Nephron (organoid): ENCODE data around the gene BICC1.

Experiments used
- H3K27ac Mint-ChIP-seq, 3 experiments: 2 replicates each; pipeline ENCODE4 v1.8.0; 2020; ENCODE audit warnings: mixed read lengths in 3 of 3, mild to moderate bottlenecking in 2 of 3, moderate library complexity in 1 of 3
- H3K27me3 Mint-ChIP-seq: 2 replicates; pipeline ENCODE4 v1.8.0; 2021; ENCODE audit warnings: low read depth, mild to moderate bottlenecking, moderate library complexity, mixed read lengths
- H3K36me3 Mint-ChIP-seq: 2 replicates; pipeline ENCODE4 v1.8.0; 2020; ENCODE audit warnings: low read depth, mixed read lengths
- H3K4me1 Mint-ChIP-seq: 2 replicates; pipeline ENCODE4 v1.8.0; 2020; ENCODE audit warnings: mixed read lengths
- H3K4me3 Mint-ChIP-seq, 3 experiments: 2 replicates each; pipeline ENCODE4 v1.8.0; 2020; ENCODE audit warnings: mild to moderate bottlenecking in 3 of 3, mixed read lengths in 3 of 3, moderate library complexity in 2 of 3
- H3K9me3 Mint-ChIP-seq: 2 replicates; pipeline ENCODE4 v1.8.0; 2020; ENCODE audit warnings: mixed read lengths
- CTCF ChIP-seq, 3 experiments: fragments of 200-600 bp; sonication (generic); IDR thresholded peaks; one replicate each; pipeline ENCODE4 v1.5.0; 2021; ENCODE audit warnings: antibody characterized with exemption in 3 of 3; ENCODE audit not compliant: unreplicated experiment in 3 of 3

The BICC1 gene

GRCh38 chr10:58791137-58791536 lies 278.5 kb downstream of the BICC1 start:
- Mint-ChIP-seq H3K36me3 (peaks cover 30% of the 10 kb centered on the region), H3K27me3 (no peaks in the 10 kb centered on the region), H3K4me1 (peaks cover under 1% of the 10 kb centered on the region), H3K9me3 (no peaks in the 10 kb centered on the region), H3K4me3 (no peak overlapping the region), H3K27ac (no peak overlapping the region)
- no peak for TF ChIP-seq CTCF (IDR thresholded peaks at IDR 0.05; ENCODE audit: unreplicated experiment in 3 of 3)

- Mint-ChIP-seq H3K36me3 (peaks cover 32% of the 10 kb centered on the region), H3K9me3 (no peaks in the 10 kb centered on the region), H3K4me3 (no peak overlapping the region), H3K27ac (no peak overlapping the region), H3K27me3 (no peaks in the 10 kb centered on the region), H3K4me1 (peaks cover 15% of the 10 kb centered on the region)
- no peak for TF ChIP-seq CTCF (IDR thresholded peaks at IDR 0.05; ENCODE audit: unreplicated experiment in 3 of 3)
Measured at GRCh38 chr10:58795560-58795959, 282.9 kb downstream of the BICC1 start.

DNA sequence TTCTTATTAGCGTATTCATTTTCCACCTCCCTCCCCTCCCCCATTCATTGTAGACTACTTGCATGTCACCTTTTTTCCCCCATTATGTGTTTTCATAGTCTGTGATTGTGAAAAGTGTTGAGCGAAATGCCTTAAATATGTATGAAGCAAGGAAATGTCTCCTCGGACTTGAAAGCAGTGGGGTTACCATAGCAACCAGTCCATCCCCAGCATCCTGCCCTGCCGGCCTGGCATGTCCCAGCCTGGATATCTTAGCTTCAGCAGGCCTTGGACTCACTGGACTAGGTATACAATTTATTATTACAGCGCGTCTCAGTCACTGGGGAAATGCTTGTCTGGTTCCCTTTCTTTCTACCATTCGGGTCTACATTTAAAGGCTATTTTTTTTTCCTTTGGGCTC lies 283.6 kb downstream of the BICC1 start:
- Mint-ChIP-seq H3K4me3 (no peak overlapping the region), H3K27me3 (no peaks in the 10 kb centered on the region), H3K9me3 (no peaks in the 10 kb centered on the region), H3K36me3 (peaks cover 37% of the 10 kb centered on the region), H3K4me1 (peaks cover 15% of the 10 kb centered on the region), H3K27ac (peak overlapping the region; percentile 13 to 72 (median 57))
- TF ChIP-seq CTCF (IDR thresholded peaks at IDR 0.05; ENCODE audit: unreplicated experiment in 3 of 3): no peak

GRCh38 chr10:58796824-58797223 lies 284.2 kb downstream of the BICC1 start:
- H3K4me1 Mint-ChIP-seq: peaks cover 15% of the 10 kb centered on the region
- H3K36me3 Mint-ChIP-seq: peaks cover 43% of the 10 kb centered on the region
- no peaks in the 10 kb centered on the region for H3K9me3 Mint-ChIP-seq
- H3K27ac Mint-ChIP-seq: peak overlapping the region; percentile 13 to 72 (median 55)
- no peak overlapping the region for H3K4me3 Mint-ChIP-seq
- H3K27me3 Mint-ChIP-seq: no peaks in the 10 kb centered on the region
- no peak for TF ChIP-seq CTCF (IDR thresholded peaks at IDR 0.05; ENCODE audit: unreplicated experiment in 3 of 3)

- H3K27ac Mint-ChIP-seq: peak overlapping the region in 2 of 3 experiments; percentile 21 to 72
- H3K4me3 Mint-ChIP-seq: no peak overlapping the region
- peaks cover 15% of the 10 kb centered on the region for H3K4me1 Mint-ChIP-seq
- H3K27me3 Mint-ChIP-seq: no peaks in the 10 kb centered on the region
- TF ChIP-seq CTCF (IDR thresholded peaks at IDR 0.05; ENCODE audit: unreplicated experiment in 3 of 3): no peak
- peaks cover 43% of the 10 kb centered on the region for H3K36me3 Mint-ChIP-seq
- H3K9me3 Mint-ChIP-seq: no peaks in the 10 kb centered on the region
Measured at GRCh38 chr10:58797356-58797755, 284.7 kb downstream of the BICC1 start.

DNA sequence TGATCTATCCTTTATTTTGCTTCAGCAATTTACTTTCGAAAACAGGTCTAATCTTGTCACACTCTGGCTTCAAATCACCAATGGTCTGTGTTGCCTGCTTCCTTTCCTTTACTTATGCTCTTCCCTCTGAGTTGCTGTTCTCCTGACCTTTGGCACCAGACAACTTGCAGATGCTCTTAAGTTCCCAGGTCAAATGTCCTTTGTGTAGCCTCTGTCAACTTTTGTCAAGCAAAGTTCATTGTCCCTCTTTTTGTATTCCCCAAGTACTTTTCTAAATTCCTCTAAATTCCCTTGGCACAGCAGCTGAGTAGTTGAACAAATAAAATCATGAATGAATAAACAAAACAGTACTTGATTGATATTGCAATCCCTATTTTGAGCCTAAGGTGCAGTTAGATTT lies 289.4 kb downstream of the BICC1 start:
- H3K36me3 Mint-ChIP-seq: peaks cover 36% of the 10 kb centered on the region
- no peak for TF ChIP-seq CTCF (IDR thresholded peaks at IDR 0.05; ENCODE audit: unreplicated experiment in 3 of 3)
- no peak overlapping the region for H3K4me3 Mint-ChIP-seq
- H3K9me3 Mint-ChIP-seq: no peaks in the 10 kb centered on the region
- H3K27ac Mint-ChIP-seq: no peak overlapping the region
- H3K27me3 Mint-ChIP-seq: no peaks in the 10 kb centered on the region
- peaks cover 7% of the 10 kb centered on the region for H3K4me1 Mint-ChIP-seq
